ENCODE results near the gene GTF2B.

DNA sequence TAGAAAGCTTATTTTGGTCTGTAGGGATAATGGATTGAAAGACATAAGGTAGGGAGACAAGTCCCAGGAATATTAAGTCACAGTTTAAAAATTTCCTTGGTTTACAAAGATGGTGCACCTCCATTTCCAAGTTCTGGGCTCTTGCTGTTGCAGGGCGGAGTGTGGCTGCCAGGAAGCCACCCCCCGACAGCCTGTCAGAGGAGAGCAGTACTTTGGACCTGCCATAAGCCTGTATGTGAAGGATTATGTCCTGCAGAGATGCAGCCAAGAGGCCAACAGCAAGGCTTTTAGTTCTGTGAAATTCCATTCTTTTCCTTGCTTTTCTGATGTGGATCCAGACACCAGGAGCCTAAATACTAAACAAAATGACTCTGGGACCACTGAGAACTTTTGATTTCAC is 31.9 kb upstream of the GTF2B start:
- TF ChIP-seq, protein P1, sequence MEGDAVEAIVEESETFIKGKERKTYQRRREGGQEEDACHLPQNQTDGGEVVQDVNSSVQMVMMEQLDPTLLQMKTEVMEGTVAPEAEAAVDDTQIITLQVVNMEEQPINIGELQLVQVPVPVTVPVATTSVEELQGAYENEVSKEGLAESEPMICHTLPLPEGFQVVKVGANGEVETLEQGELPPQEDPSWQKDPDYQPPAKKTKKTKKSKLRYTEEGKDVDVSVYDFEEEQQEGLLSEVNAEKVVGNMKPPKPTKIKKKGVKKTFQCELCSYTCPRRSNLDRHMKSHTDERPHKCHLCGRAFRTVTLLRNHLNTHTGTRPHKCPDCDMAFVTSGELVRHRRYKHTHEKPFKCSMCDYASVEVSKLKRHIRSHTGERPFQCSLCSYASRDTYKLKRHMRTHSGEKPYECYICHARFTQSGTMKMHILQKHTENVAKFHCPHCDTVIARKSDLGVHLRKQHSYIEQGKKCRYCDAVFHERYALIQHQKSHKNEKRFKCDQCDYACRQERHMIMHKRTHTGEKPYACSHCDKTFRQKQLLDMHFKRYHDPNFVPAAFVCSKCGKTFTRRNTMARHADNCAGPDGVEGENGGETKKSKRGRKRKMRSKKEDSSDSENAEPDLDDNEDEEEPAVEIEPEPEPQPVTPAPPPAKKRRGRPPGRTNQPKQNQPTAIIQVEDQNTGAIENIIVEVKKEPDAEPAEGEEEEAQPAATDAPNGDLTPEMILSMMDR (IDR thresholded peaks at IDR 0.05; ENCODE audit: insufficient read depth, low read length): no peak
- TF ChIP-seq, protein P2, sequence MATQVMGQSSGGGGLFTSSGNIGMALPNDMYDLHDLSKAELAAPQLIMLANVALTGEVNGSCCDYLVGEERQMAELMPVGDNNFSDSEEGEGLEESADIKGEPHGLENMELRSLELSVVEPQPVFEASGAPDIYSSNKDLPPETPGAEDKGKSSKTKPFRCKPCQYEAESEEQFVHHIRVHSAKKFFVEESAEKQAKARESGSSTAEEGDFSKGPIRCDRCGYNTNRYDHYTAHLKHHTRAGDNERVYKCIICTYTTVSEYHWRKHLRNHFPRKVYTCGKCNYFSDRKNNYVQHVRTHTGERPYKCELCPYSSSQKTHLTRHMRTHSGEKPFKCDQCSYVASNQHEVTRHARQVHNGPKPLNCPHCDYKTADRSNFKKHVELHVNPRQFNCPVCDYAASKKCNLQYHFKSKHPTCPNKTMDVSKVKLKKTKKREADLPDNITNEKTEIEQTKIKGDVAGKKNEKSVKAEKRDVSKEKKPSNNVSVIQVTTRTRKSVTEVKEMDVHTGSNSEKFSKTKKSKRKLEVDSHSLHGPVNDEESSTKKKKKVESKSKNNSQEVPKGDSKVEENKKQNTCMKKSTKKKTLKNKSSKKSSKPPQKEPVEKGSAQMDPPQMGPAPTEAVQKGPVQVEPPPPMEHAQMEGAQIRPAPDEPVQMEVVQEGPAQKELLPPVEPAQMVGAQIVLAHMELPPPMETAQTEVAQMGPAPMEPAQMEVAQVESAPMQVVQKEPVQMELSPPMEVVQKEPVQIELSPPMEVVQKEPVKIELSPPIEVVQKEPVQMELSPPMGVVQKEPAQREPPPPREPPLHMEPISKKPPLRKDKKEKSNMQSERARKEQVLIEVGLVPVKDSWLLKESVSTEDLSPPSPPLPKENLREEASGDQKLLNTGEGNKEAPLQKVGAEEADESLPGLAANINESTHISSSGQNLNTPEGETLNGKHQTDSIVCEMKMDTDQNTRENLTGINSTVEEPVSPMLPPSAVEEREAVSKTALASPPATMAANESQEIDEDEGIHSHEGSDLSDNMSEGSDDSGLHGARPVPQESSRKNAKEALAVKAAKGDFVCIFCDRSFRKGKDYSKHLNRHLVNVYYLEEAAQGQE (IDR thresholded peaks at IDR 0.05; ENCODE audit: insufficient replicate concordance, low read depth): no peak
- TF ChIP-seq POLR2AphosphoS5 (IDR thresholded peaks at IDR 0.05; ENCODE audit: low read depth): no peak
- TF ChIP-seq GABPA (IDR thresholded peaks at IDR 0.05; ENCODE audit: low read depth): no peak

Measured in HL-60 (cell line).